ENCODE measurements around the gene KNCN.

Gene KNCN

GRCh38 chr1:46523496-46524353 lies 27.7 kb downstream of the KNCN start:
- H3K4me1 ChIP-seq (ENCODE audit: control insufficient read depth, insufficient read depth, low read length), result peaks cover 5% of the 10 kb centered on the region; the same call in 1 of the 2 replicates
- POLR2A ChIA-PET, result no interaction called here

GRCh38 chr1:46522969-46523320 lies 28.5 kb downstream of the KNCN start:
- Histone ChIP-seq H3K9me3 (ENCODE audit: control insufficient read depth, insufficient read depth, low read depth, low read length) (no peaks in the 10 kb centered on the region), H3K4me1 (ENCODE audit: control insufficient read depth, insufficient read depth, low read length) (peaks cover 5% of the 10 kb centered on the region; the same call in 1 of the 2 replicates), H3K36me3 (ENCODE audit: control insufficient read depth in 2 of 2, insufficient read depth in 1 of 2, low read length in 2 of 2) (no peaks in the 10 kb centered on the region), H3K27ac (ENCODE audit: extremely low read depth, low read depth, low read length) (no peak overlapping the region), H3K4me3 (ENCODE audit: low read depth, low read length) (no peak overlapping the region)
- no peak for TF ChIP-seq ZNF76 (tag by site-specific recombination; IDR thresholded peaks at IDR 0.05; ENCODE audit: borderline replicate concordance, low read depth)
- ChIA-PET CTCF (interaction anchor here (0.7 to 9.0 kb wide), 8 partner anchors 11 to 81 kb away, joined by 3 to 56 read pairs (median 12); a partner anchor contains a TSS), POLR2A (interaction anchor here (1.1 kb wide), 1 partner anchor 81 kb away, joined by 3 read pairs; the partner anchor contains the start of gene MKNK1)

More at GRCh38 chr1:46523496-46524353, 27.7 kb downstream of the KNCN start:
- Histone ChIP-seq H3K4me3 (ENCODE audit: low read depth, low read length) (no peak overlapping the region), H3K36me3 (ENCODE audit: control insufficient read depth in 2 of 2, insufficient read depth in 1 of 2, low read length in 2 of 2) (no peaks in the 10 kb centered on the region), H3K9me3 (ENCODE audit: control insufficient read depth, insufficient read depth, low read depth, low read length) (no peaks in the 10 kb centered on the region), H3K27ac (ENCODE audit: extremely low read depth, low read depth, low read length) (no peak overlapping the region)
- TF ChIP-seq ZNF600 (tag by site-specific recombination; IDR thresholded peaks at IDR 0.05), result peak; percentile 60
- no peak for TF ChIP-seq ZNF140 (tag by site-specific recombination; IDR thresholded peaks at IDR 0.05)
- TF ChIP-seq ZNF664 (tag by site-specific recombination; IDR thresholded peaks at IDR 0.05), result no peak
- TF ChIP-seq ZNF202 (tag by site-specific recombination; IDR thresholded peaks at IDR 0.05; ENCODE audit: borderline replicate concordance), result no peak
- TF ChIP-seq ZBTB11 (tag by site-specific recombination; conservative IDR thresholded peaks at IDR 0.05; ENCODE audit: low read depth), result no peak
- TF ChIP-seq ZBTB17 (tag by site-specific recombination; IDR thresholded peaks at IDR 0.05), result no peak
- TF ChIP-seq ZNF501 (tag by site-specific recombination; IDR thresholded peaks at IDR 0.05), result no peak
- CTCF ChIA-PET, result interaction anchor here (0.5 to 9.0 kb wide), 12 partner anchors 10 to 689 kb away, joined by 3 to 56 read pairs (median 4); a partner anchor contains a TSS

- peaks cover 5% of the 10 kb centered on the region; the same call in 1 of the 2 replicates for H3K4me1 ChIP-seq (ENCODE audit: control insufficient read depth, insufficient read depth, low read length)
- POLR2A ChIA-PET, result interaction anchor here (0.6 to 1.1 kb wide), 4 partner anchors 12 to 82 kb away, joined by 3 read pairs; partner anchors contain the start of gene MKNK1
- TF ChIP-seq ZNF747 (tag by site-specific recombination; IDR thresholded peaks at IDR 0.05), result no peak
- TF ChIP-seq ZBTB20 (tag by site-specific recombination; IDR thresholded peaks at IDR 0.05), result no peak; the same call in 1 of the 2 replicates
- TF ChIP-seq ZNF623 (tag by site-specific recombination; IDR thresholded peaks at IDR 0.05), result no peak
- peak; percentile 72 for TF ChIP-seq PATZ1 (tag by site-specific recombination; IDR thresholded peaks at IDR 0.05)
- TF ChIP-seq ZNF350 (tag by site-specific recombination; IDR thresholded peaks at IDR 0.05), result no peak
- no peak for TF ChIP-seq ZNF488 (tag by site-specific recombination; IDR thresholded peaks at IDR 0.05)
- no peak for TF ChIP-seq ZNF549 (tag by site-specific recombination; IDR thresholded peaks at IDR 0.05)
- no peak for TF ChIP-seq PRDM1 (tag by site-specific recombination; IDR thresholded peaks at IDR 0.05)
- peak; percentile 46 for TF ChIP-seq GLIS2 (tag by site-specific recombination; IDR thresholded peaks at IDR 0.05)
- no peak for TF ChIP-seq HOXC10 (CRISPR knock-in tag; IDR thresholded peaks at IDR 0.05)
- TF ChIP-seq ZNF133 (tag by site-specific recombination; IDR thresholded peaks at IDR 0.05), result no peak
- TF ChIP-seq ZNF16 (tag by site-specific recombination; IDR thresholded peaks at IDR 0.05; ENCODE audit: low read depth), result no peak
- TF ChIP-seq TRIM28 (IDR thresholded peaks at IDR 0.05; ENCODE audit: borderline replicate concordance, low read length), result no peak
- TF ChIP-seq ZNF580 (tag by site-specific recombination; IDR thresholded peaks at IDR 0.05), result 0 out of 2 replicates have a peak, but pooled peaks have one; percentile 19
- no peak for TF ChIP-seq ZNF792 (tag by site-specific recombination; IDR thresholded peaks at IDR 0.05)
Observed at GRCh38 chr1:46522184-46522968, 29.1 kb downstream of the KNCN start.

More at GRCh38 chr1:46522184-46522968, 29.1 kb downstream of the KNCN start:
- Histone ChIP-seq H3K4me3 (ENCODE audit: low read depth, low read length) (no peak overlapping the region), H3K27ac (ENCODE audit: extremely low read depth, low read depth, low read length) (no peak overlapping the region), H3K9me3 (ENCODE audit: control insufficient read depth, insufficient read depth, low read depth, low read length) (no peaks in the 10 kb centered on the region), H3K36me3 (ENCODE audit: control insufficient read depth in 2 of 2, insufficient read depth in 1 of 2, low read length in 2 of 2) (no peaks in the 10 kb centered on the region)
- CTCF ChIA-PET, result interaction anchor here (0.5 to 9.0 kb wide), 10 partner anchors 12 to 204 kb away, joined by 3 to 56 read pairs (median 6); a partner anchor contains a TSS

Data from HEK293 (cell line).